ENCODE results near the gene CDKAL1.

GRCh38 chr6:20997770-20998147 is 463.5 kb downstream of the CDKAL1 start:
- TF ChIP-seq POLR2A (IDR thresholded peaks at IDR 0.05), result no peak
- TF ChIP-seq CTCF (IDR thresholded peaks at IDR 0.05 in 8 of 11, conservative IDR thresholded peaks at IDR 0.05 in 3 of 11), result no peak
- no peak for TF ChIP-seq POLR2AphosphoS5 (IDR thresholded peaks at IDR 0.05)

All from spleen (tissue), 7 donors.